ENCODE measurements around the gene MED25. TPM values are rescaled to one million over a fixed set of nuclear protein-coding genes. Genes with fewer than 3 reads are reported as not detected.

MED25 gene
- total RNA-seq, 1 donor from 2014 or later: 11.0 TPM

DNA sequence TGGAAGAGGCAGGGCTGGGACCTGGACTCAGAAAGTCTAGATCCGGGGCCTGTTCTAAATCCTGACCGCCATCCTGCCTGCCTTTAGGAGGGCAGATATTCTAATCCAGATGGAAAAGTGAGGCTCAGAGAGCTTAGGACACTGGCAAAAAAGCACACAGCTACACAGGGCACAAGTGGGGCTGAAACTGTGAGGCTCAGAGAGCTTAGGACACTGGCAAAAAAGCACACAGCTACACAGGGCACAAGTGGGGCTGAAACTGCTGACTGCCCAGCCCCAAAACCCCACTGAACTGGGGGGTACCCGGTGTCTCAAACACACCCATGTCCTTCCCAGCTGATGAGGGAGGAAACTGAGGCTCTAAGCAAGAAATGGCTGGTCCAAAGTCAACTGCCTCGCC is 57.1 kb downstream of the MED25 start:
- Histone ChIP-seq H3K4me3 (ENCODE audit: low read length in 3 of 3) (peak overlapping the region; percentile 97 to 99 (median 99)), H3K27ac (ENCODE audit: low read depth, low read length) (peak overlapping the region; percentile 99), H3K4me1 (ENCODE audit: control insufficient read depth in 3 of 3, insufficient read depth in 3 of 3, low read length in 3 of 3) (peaks cover 44 to 62% (median 55%) of the 10 kb centered on the region in 3 donors), H3K27me3 (ENCODE audit: control insufficient read depth in 3 of 3, insufficient read depth in 3 of 3, low read length in 3 of 3) (no peaks in the 10 kb centered on the region), H3K9me3 (ENCODE audit: control insufficient read depth in 3 of 3, low read length in 3 of 3) (no peaks in the 10 kb centered on the region), H3K9ac (ENCODE audit: low read depth in 1 of 3, low read length in 3 of 3) (peak overlapping the region; percentile 99 to 100 (median 100)), H3K36me3 (ENCODE audit: control insufficient read depth in 3 of 3, insufficient read depth in 3 of 3, low read length in 3 of 3) (peaks cover 29 to 38% (median 37%) of the 10 kb centered on the region in 3 donors)

DNA sequence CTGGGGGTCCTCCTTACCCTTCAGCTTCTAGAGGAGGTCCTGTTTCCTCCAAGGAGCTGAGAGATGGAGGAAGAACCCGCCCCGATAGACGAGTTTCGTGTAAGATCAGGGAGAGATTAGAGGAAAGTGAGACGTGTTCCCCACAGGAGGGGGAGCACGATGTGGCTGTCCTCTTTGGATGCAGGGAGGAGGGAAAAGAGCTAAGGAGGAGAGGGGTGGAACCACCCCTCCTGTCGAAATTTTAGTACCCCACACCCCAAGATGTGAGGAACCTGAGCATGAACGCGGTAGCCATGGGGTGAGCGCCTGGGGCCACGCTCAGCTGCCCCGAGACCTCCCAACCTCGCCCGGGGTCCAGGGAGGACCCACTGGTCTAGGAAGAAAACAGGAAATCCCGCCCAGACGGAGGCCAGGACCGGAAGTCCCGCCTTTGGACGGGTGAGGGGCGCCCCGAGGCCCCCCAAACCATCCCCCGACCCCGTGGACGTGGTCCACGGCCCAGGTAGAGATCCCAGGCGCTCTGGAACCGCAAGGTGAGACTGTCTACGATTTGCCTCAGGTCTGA is 57.9 kb downstream of the MED25 start:
- Histone ChIP-seq H3K4me1 (ENCODE audit: control insufficient read depth in 3 of 3, insufficient read depth in 3 of 3, low read length in 3 of 3) (peaks cover 36 to 55% (median 53%) of the 10 kb centered on the region in 3 donors), H3K9ac (ENCODE audit: low read depth in 1 of 3, low read length in 3 of 3) (peak overlapping the region; percentile 99 to 100 (median 100)), H3K36me3 (ENCODE audit: control insufficient read depth in 3 of 3, insufficient read depth in 3 of 3, low read length in 3 of 3) (peaks cover 32 to 41% (median 40%) of the 10 kb centered on the region in 3 donors), H3K27me3 (ENCODE audit: control insufficient read depth in 3 of 3, insufficient read depth in 3 of 3, low read length in 3 of 3) (no peaks in the 10 kb centered on the region), H3K27ac (ENCODE audit: low read depth, low read length) (peak overlapping the region; percentile 99), H3K4me3 (ENCODE audit: low read length in 3 of 3) (peak overlapping the region; percentile 97 to 99 (median 99)), H3K9me3 (ENCODE audit: control insufficient read depth in 3 of 3, low read length in 3 of 3) (no peaks in the 10 kb centered on the region)

DNA sequence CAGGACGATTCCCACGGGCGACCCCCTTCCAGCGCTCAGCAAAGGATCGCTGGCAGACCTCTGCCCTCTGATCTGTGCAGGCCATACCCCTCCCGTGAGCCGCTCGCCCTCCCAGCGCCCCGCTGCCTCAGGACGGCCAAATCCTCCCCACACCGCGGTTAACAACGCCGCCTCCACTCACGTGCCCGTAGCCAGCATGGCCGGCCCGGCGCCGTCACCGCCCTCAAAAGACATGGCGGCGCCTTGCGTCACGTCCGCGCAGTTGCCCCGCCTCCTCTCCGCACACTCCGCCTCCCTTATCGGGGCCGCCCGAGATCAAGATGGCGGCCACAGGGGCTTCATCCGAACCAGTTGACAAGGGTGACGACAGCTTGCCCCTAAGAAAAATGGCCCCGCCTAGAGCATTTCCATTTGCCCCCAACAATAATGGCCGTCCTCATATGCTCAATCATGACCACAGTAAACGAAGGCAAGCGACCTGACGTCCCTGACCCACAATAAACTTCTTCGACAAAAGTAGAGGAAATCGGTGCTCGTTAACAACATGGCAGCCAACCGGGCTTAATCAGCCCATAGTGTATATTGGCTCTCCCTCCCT is 58.4 kb downstream of the MED25 start:
- Histone ChIP-seq H3K4me1 (ENCODE audit: control insufficient read depth in 3 of 3, insufficient read depth in 3 of 3, low read length in 3 of 3) (peaks cover 35 to 52% (median 49%) of the 10 kb centered on the region in 3 donors), H3K36me3 (ENCODE audit: control insufficient read depth in 3 of 3, insufficient read depth in 3 of 3, low read length in 3 of 3) (peaks cover 32 to 42% (median 41%) of the 10 kb centered on the region in 3 donors), H3K9me3 (ENCODE audit: control insufficient read depth in 3 of 3, low read length in 3 of 3) (no peaks in the 10 kb centered on the region), H3K27me3 (ENCODE audit: control insufficient read depth in 3 of 3, insufficient read depth in 3 of 3, low read length in 3 of 3) (no peaks in the 10 kb centered on the region), H3K9ac (ENCODE audit: low read depth in 1 of 3, low read length in 3 of 3) (peak overlapping the region; percentile 99 to 100 (median 100)), H3K4me3 (ENCODE audit: low read length in 3 of 3) (peak overlapping the region; percentile 97 to 99 (median 99)), H3K27ac (ENCODE audit: low read depth, low read length) (peak overlapping the region; percentile 99)

DNA sequence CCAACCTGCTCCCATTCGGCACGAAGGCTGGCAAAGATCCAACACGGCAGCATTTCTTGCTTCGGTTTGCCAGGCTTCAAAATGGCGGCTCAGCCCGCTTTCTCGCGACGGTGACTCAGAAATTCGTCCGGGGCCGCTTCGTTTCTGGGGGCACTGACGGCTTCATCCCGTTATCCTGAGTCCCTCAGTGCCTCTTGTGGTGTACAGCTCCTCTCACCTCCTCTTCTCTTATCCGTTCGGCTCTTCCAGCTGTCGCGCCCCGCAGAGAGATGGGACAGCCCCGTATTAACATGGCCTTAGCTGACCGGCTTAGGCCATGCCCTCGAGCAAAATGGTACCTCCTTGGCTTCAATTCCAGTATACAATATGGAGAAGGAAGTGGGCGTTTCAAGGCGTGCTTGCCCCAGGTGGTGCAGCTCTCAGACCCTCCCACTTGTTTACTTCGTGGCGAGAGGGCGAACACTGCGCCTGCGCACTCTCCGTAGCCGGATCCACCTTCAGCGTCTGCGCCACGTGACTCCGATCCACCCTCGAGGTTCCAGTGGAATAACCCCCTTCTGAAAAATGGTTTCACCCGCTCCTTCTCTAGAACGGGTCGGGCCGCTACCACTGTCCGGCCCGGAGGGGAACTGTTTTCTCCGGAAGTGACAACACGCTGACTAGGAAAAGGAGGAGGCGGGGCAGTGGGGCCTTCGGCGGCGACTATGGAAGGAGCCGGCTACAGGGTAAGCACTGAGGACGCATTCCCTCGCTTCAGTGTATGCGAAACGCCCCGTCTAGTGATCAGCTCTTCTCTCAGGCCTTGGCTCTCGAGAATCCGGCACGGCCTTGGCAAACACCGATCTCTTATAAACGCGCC is 59.2 kb downstream of the MED25 start, which contains the start of the genes AKT1S1 and TBC1D17:
Gene AKT1S1 (minus strand): TSS at position 336 of the 859 bp plus-strand sequence. CDS start 4,060 bp downstream, outside the sequence.
Gene TBC1D17 (plus strand): TSS at position 683 of the 859 bp plus-strand sequence. CDS start 22 bp downstream, at position 705.
- H3K4me3 ChIP-seq (ENCODE audit: low read length in 3 of 3): peak within 1 kb of the TSS; percentile 97 to 99 (median 99)
- peaks cover 38 to 44% (median 44%) of the 10 kb centered on the region in 3 donors for H3K36me3 ChIP-seq (ENCODE audit: control insufficient read depth in 3 of 3, insufficient read depth in 3 of 3, low read length in 3 of 3)
- H3K4me1 ChIP-seq (ENCODE audit: control insufficient read depth in 3 of 3, insufficient read depth in 3 of 3, low read length in 3 of 3): peaks cover 35 to 48% (median 45%) of the 10 kb centered on the region in 3 donors
- H3K27ac ChIP-seq (ENCODE audit: low read depth, low read length): peak within 1 kb of the TSS; percentile 99
- no peaks in the 10 kb centered on the region for H3K27me3 ChIP-seq (ENCODE audit: control insufficient read depth in 3 of 3, insufficient read depth in 3 of 3, low read length in 3 of 3)
- peak within 1 kb of the TSS; percentile 99 to 100 (median 100) for H3K9ac ChIP-seq (ENCODE audit: low read depth in 1 of 3, low read length in 3 of 3)
- no peaks in the 10 kb centered on the region for H3K9me3 ChIP-seq (ENCODE audit: control insufficient read depth in 3 of 3, low read length in 3 of 3)

DNA sequence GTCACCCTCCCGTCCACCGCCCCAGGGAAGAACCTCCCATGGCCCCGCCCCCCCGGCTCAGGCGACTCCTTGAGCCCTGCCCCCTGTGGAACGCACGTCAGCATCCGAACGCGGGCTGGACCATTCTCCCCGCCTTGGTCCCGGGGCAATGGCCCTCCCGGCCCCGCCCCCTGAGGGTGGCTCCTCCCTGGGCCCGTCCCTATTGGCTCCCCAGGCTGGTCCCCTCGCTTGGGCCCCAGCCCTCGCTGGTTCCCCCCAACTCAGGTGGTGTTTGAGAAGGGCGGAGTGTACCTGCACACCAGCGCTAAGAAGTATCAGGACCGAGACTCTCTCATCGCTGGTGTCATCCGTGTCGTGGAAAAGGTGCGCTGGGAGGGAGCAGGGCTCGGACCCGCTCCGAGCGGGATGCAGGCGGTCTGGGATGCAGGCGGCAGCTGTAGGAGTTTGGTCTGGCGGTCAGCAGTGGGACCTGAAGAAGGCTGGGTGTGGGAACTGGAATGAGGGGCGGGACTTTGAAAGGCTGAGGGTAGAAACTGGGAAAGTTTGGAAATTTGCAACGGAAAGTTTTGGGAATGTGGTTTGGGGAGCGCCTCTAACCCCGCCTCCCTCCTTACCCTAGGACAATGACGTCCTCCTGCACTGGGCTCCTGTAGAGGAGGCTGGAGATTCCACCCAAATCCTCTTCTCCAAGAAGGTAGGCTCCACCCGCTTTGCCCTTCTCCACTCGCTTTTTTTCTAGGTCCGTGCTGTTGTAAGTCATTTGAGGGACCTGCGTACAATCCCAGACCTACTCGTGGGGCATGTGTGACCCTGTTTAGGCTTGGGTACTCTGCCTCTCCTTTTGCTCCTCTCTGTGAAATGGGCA is 60.0 kb downstream of the MED25 start:
- H3K27me3 ChIP-seq (ENCODE audit: control insufficient read depth in 3 of 3, insufficient read depth in 3 of 3, low read length in 3 of 3): no peaks in the 10 kb centered on the region
- H3K36me3 ChIP-seq (ENCODE audit: control insufficient read depth in 3 of 3, insufficient read depth in 3 of 3, low read length in 3 of 3): peaks cover 46 to 53% (median 51%) of the 10 kb centered on the region in 3 donors

DNA sequence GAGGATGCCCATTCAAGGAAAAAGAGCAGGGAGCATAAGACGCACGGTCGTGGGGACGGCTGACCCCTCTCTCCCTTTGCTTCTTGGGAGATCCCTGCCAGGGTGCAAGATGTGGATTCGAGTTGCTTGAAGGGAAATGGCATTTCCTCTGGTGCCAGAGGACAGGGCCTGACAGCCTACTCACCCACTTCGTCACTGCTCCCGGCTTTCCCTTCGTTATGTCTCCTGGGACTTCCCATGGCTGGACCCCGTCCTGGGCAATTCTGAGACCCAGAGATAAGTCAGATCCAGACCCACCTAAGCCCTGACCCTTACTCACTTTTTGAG is 60.6 kb downstream of the MED25 start:
- H3K4me1 ChIP-seq (ENCODE audit: control insufficient read depth in 3 of 3, insufficient read depth in 3 of 3, low read length in 3 of 3): peaks cover 35 to 45% (median 38%) of the 10 kb centered on the region in 3 donors
- peak overlapping the region; percentile 85 to 99 (median 94) for H3K4me3 ChIP-seq (ENCODE audit: low read length in 3 of 3)
- peak overlapping the region; percentile 90 to 99 (median 97) for H3K9ac ChIP-seq (ENCODE audit: low read depth in 1 of 3, low read length in 3 of 3)
- peak overlapping the region; percentile 99 for H3K27ac ChIP-seq (ENCODE audit: low read depth, low read length)
- peaks cover 52 to 59% (median 57%) of the 10 kb centered on the region in 3 donors for H3K36me3 ChIP-seq (ENCODE audit: control insufficient read depth in 3 of 3, insufficient read depth in 3 of 3, low read length in 3 of 3)
- peaks cover 0 to 5% (median 0%) of the 10 kb centered on the region in 3 donors for H3K9me3 ChIP-seq (ENCODE audit: control insufficient read depth in 3 of 3, low read length in 3 of 3)
- no peaks in the 10 kb centered on the region for H3K27me3 ChIP-seq (ENCODE audit: control insufficient read depth in 3 of 3, insufficient read depth in 3 of 3, low read length in 3 of 3)

More for the DNA sequence above, 60.0 kb downstream of the MED25 start:
- peaks cover 0 to 3% (median 0%) of the 10 kb centered on the region in 3 donors for H3K9me3 ChIP-seq (ENCODE audit: control insufficient read depth in 3 of 3, low read length in 3 of 3)
- peak overlapping the region; percentile 90 to 99 (median 97) for H3K9ac ChIP-seq (ENCODE audit: low read depth in 1 of 3, low read length in 3 of 3)
- H3K27ac ChIP-seq (ENCODE audit: low read depth, low read length): peak overlapping the region; percentile 99
- H3K4me1 ChIP-seq (ENCODE audit: control insufficient read depth in 3 of 3, insufficient read depth in 3 of 3, low read length in 3 of 3): peaks cover 35 to 45% (median 44%) of the 10 kb centered on the region in 3 donors
- peak overlapping the region; percentile 85 to 99 (median 94) for H3K4me3 ChIP-seq (ENCODE audit: low read length in 3 of 3)

DNA sequence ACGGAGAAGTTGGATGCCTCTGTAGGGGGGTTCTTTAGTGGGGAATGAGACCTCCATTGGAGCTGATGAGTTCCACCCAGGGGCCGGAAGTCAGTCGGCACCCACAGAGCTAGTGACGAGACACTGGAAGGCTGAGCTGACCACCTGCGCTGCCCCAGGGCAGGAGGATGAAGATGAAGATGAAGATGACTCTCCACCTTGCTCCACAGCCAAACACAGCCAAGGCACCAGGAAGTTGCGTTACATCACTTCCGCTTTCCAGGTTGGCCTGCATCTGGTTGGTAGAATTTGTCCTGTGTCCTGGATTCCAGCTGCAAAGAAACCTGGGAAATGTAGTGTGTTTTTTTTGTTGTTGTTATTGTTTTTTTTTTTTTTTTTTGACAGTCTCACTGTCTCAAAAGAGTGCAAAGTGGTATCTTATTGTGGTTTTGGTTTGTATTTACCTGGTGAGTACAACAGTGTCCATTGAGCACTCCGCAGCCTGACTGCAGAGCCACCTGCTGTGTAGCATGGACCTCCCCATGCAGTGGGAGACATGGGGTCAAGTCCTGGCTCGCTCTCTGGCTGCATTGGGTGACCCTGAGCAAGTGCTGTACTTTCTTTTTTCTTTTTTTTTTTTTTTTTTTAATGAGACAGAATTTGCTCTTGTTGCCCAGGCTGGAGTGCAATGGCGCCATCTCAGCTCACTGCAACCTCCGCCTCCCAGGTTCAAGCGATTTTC is 61.3 kb downstream of the MED25 start:
- H3K27me3 ChIP-seq (ENCODE audit: control insufficient read depth in 3 of 3, insufficient read depth in 3 of 3, low read length in 3 of 3): no peaks in the 10 kb centered on the region
- H3K9ac ChIP-seq (ENCODE audit: low read depth in 1 of 3, low read length in 3 of 3): peak overlapping the region in 1 of 3 donors; percentile 25
- H3K4me1 ChIP-seq (ENCODE audit: control insufficient read depth in 3 of 3, insufficient read depth in 3 of 3, low read length in 3 of 3): peaks cover 28 to 38% (median 31%) of the 10 kb centered on the region in 3 donors
- peaks cover 0 to 5% (median 0%) of the 10 kb centered on the region in 3 donors for H3K9me3 ChIP-seq (ENCODE audit: control insufficient read depth in 3 of 3, low read length in 3 of 3)
- H3K27ac ChIP-seq (ENCODE audit: low read depth, low read length): no peak overlapping the region
- no peak overlapping the region for H3K4me3 ChIP-seq (ENCODE audit: low read length in 3 of 3)
- H3K36me3 ChIP-seq (ENCODE audit: control insufficient read depth in 3 of 3, insufficient read depth in 3 of 3, low read length in 3 of 3): peaks cover 59 to 64% (median 62%) of the 10 kb centered on the region in 3 donors

DNA sequence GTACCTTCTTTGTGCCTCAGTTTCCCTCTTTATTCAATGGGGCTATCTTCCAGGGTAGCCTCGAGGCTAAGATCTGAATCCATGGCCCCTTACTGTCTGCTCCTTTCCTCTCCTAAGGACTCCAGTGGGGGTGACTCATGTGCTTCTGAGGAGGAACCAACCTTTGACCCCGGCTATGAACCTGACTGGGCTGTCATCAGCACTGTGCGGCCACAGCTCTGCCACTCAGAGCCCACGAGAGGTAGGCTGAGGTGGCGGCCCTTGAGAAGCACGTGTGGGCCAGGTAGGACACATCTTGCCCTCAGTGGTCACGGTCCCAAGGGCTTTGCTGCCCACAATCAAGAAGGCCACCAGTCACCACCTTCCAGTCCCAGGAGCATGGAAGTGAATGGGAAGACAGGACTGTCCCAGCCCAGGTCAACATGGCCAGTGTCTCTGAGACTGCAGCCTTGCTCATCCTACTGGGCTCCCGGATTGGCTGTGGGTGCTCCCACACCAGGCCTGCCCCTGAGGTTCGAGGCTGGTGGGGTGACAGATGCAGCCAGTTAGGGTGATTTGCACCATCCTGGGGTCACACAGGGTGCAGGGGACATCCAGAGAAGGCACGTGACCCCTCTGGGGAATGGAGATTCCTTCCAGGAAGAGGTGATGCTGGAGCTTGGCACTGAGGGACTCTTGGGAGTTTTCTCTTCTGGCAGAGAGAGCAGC is 62.2 kb downstream of the MED25 start:
- Histone ChIP-seq H3K4me1 (ENCODE audit: control insufficient read depth in 3 of 3, insufficient read depth in 3 of 3, low read length in 3 of 3) (peaks cover 19 to 29% (median 22%) of the 10 kb centered on the region in 3 donors), H3K27me3 (ENCODE audit: control insufficient read depth in 3 of 3, insufficient read depth in 3 of 3, low read length in 3 of 3) (no peaks in the 10 kb centered on the region), H3K9me3 (ENCODE audit: control insufficient read depth in 3 of 3, low read length in 3 of 3) (peaks cover 0 to 5% (median 0%) of the 10 kb centered on the region in 3 donors), H3K4me3 (ENCODE audit: low read length in 3 of 3) (no peak overlapping the region), H3K9ac (ENCODE audit: low read depth in 1 of 3, low read length in 3 of 3) (no peak overlapping the region), H3K27ac (ENCODE audit: low read depth, low read length) (no peak overlapping the region), H3K36me3 (ENCODE audit: control insufficient read depth in 3 of 3, insufficient read depth in 3 of 3, low read length in 3 of 3) (peaks cover 65 to 68% (median 67%) of the 10 kb centered on the region in 3 donors)
